Central memory CD4-positive, alpha-beta T cell (primary cell): ENCODE measurements around the gene GUCY1B1.
"Not testable (repeated sequence)": the region's sequence is repeated elsewhere in the genome, so short reads cannot be mapped to it uniquely, and the experiment has no call there.

ENCODE experiments used
- DNase-seq: peaks from one replicate; pipeline ENCODE4 v3.0.0; 2022

Gene GUCY1B1

DNA sequence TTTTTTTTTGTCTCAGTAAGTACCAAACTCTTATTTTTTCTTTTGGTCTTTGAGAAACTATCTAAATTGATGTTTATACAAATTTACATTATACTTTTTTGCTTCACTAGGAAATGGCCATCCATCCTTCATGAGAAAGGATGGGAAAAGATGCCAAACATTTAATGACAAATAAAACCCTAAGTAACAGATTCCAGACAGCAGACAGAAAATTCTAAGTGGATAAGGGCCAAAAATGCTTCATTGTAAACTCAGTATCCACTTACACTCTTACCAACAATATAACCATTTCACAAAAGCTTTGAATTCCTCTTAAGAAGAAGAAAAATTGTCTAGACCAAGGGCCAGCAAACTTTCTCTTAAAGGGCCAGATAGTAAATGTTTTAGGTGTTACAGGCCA is 3.5 kb downstream of the GUCY1B1 start:
- DNase-seq: no peak

DNA sequence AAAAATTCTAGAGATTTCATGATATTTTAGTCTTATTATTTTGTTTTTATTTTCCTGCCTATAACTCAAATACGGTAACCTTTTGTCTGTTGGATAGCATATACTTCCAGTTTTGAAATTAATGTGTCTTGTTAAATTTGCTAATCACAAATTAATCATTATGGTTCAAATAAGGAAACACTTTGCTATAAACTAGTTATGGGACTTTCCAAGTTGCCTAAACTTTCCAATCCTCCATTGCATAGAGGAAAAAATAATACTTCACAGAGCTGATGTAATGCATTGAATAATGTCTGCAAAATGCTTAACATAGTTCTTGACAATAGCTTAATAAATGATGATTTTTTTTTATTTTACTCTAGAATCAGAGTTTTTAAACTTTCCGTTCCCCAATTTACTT is 4.7 kb downstream of the GUCY1B1 start:
- no peak for DNase-seq

DNA sequence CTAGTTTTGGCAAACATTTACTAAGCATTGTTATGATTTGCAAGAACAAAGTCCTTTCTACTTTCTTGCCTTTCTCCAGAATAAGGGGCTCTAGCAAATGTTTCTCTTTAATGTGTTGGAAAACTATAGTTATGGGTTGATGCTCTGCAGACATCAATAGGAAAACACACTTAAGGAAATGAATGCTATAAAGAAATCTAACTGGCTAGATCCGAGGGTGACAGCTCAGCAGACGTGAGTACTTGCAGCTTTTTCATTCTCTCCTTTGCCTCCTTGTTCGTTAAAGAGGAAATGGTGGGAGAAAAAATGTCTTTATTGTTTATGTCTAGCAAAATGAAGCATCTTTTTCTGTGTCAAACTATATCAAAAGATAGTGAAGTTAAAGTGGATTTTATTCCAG is 6.3 kb downstream of the GUCY1B1 start:
- no peak for DNase-seq

DNA sequence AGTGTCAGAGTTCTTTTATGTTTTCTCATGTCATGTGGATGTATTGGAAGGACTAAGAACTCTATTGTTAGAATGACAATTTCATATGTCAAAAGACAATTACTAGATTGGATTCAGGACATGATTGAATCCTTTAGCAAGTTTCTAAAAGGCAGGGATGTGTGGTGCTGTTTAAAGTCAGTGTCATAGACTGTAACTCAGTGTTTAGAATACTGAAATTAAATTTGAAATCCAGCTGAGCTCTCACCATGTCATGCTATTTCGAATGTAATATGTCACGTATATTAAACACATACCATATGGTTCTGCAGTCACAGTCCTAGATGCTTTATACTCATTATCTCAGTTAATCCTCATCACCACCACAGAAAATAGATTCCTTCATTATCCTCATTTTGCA is 7.8 kb downstream of the GUCY1B1 start:
- no peak for DNase-seq

DNA sequence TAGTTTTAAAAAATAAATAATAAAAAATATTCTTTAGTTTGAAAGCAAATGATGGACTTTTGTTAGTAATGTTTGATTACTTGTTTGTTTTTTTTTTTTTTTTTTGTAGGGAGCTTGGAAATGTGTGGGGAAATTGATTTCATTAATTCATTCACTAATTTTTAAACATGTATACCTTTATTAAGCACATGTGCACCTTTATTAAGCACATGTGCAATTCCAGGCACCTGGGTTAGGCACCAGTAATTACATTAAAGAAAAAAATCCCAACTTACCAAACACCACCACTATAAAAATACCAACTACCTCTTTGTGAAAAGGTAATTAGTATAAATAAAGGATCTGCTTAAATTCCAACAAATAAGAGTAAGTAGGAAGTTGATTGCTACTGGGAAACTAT is 9.5 kb downstream of the GUCY1B1 start:
- DNase-seq: no peak

DNA sequence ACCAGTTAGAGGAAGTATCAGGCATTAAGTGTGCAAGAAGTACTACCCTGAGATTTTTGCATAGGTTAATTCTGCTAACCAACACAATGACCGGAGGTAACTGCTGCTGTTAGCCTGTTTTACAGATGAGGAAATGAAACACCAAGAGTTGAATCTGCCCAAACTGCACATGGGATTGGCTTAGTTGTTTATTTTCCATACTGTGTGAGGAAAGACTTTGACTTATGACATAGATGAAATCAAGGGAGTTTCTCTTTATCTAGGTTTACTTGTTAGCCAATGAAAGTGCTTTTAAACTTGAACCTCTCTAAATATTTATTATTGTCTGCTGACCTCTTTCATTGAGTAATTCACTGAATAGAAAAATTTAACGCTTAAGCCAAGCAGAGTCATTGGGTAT is 10.3 kb downstream of the GUCY1B1 start:
- no peak for DNase-seq

DNA sequence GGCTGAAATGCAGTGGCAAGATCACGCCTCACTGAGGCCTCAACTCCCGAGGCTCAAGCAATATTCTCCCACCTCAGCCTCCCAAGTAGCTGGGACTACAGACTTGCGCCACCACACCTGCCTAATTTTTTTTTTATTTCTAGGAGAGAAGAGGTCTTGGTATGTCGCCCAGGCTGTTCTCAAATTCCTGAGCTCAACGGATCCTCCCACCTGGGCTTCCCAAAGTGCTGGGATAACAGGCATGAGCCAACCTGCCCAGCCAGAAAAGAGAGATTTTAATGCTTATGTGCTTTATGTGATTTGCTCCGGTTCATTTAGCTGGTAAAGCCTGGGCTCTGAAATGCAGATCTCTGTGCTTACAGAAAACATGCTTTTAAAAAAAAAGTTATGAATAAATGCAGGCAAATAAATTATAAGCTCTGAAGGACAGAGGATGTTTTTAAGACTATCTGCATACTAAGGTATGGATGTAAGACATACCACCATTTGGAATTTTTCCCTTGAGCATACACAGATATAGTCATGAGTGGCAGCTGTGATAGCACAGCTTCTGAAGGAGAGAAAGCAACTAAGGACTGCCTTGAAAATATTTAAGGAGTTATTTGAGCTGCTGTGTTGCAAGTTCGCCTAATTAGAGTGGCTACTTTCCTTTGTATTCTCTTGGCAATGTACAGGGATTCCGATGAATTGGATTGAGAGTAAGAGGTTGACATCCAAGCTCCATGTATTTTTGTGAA is 13.8 kb downstream of the GUCY1B1 start:
- no peak for DNase-seq

DNA sequence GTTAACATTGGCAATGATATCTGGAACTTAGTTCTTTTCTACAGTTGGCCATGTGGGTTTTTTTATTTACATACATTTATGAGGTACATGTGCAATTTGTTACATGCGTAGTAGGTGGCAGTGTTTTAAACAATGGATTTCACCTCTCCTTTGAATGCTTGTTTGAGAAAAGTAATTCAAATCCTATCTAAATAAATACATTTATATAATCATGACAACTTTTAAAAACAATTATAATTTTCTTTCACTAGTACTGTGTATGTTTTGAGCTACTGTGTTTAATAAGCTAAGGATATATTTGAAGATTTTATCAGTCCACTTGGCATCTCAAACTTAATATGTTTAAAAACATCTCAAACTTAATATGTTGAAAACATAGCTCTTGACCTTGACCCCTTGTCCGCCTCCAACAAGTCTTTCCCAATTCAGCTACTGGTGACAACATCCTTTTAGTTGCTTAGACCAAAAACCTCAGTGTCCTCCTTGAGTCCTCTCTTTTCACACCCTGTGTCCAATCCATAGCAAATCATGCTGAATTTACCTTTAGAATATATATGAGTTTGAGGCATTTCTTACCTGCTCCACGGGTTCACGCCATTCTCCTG is 14.5 kb downstream of the GUCY1B1 start:
- DNase-seq: no peak

DNA sequence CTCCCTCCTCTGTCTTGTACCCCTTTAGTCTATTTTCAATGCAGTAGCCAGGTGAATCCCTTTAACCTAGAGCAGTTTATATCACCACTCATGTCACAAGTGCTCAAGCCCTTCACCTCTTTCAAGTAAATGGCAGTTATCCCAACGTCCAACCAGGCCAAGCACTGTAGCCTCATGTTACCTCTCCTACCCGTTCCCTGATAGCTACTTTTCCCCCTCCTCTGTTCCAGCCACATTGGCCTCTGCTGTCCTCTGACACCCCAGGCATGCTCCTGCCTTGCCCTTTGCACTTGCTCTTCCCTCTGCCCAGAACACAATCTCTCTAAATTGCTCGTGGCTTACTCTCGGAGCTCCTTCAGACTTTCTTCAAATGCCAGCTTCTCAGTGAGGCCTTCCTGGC is 15.2 kb downstream of the GUCY1B1 start:
- no peak for DNase-seq

DNA sequence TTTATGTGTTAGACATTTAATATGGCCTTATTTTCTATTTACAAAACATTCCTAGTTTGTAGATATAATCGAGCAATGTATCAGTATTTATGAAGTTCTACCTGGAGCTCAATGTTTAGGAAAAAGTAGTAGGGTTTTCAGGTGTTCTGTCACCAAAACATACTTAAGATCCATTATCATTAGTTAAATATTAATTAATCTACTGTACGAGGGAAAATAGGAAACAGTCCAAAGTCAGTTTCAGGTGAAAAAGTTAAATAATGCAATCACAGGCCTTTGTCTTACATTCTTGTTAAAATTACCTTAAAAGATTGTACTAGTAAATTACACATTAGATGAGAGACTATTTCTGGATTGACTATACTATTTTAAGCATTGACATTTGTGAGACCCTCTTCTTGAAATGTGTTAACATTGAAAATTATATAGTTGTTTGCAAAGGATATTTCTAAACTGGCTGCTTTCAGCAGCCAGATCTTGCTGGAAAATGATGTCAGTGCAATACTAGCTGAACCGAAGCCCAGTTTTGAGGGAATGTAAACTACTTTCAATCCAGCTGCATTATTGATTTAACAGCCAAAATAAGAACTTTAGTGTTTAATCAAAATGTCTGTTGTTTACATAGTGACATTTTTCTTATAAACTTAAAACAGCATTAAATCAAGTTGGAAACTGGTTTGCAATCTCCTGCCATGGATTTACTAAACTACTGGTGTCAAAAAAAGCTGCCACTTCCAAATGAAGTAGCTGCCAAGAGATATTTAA is 19.3 kb downstream of the GUCY1B1 start:
- DNase-seq: no peak

DNA sequence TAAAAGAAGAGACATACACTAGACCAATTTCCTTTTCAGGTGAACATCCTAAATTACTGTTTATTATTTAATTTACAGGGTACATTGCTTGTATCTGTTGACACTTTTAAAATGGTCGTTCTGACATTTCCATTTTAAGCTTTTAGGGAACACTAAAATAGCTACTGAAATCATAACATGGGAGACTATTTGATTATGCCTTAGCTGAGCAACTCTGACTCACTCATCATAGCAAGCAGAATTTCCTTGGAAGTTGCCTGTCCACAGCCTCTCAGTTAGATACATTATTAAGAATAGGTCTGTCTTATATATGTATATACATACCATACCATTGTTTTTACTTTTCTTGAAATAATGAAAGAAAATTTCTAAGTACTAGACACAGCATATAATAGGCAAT is 22.0 kb downstream of the GUCY1B1 start:
- no peak for DNase-seq

DNA sequence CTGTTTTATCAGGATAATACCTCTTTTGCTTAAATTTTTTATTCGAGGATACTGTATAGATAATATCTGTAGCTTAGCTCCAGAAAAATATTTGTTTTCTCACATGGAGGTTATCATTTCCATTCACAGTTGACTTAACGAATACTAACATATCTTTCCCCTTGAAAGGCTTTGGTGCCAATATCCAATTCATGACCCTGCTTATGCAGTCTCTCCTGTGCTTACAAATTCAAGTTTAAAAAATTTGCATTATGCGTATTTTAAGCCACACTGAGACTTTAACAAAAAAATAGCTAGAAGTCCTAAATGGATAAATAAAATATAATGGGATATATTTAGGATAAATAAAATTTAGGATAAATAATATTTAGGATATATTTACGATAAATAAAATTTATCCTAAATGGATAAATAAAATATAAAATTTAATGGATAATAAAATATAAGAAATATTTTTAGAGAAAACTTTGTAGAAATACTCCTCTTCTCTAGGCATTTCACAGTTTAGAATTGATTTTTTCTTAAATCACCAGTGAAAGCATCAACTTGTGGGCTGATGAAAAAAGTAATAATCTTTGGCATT is 22.5 kb downstream of the GUCY1B1 start:
- DNase-seq: no peak

DNA sequence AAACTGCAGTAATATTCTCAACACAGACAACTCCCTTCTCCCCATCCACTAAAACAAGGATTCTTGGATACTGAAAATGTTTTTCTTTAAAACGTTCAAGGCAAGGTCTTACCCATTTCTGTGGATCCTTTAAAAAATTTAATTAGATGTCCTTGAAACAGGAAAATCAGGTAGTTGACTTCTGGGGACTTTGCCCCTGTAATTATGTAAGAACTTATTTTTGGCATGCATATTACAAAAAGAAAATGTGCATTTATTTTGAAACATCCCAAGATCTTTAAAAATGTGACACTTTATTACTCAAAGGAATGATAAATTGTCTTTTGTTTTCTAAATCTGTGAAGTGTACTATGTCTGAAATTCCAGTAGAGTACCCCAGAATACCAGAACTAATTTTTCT is 25.8 kb downstream of the GUCY1B1 start:
- DNase-seq: no peak

DNA sequence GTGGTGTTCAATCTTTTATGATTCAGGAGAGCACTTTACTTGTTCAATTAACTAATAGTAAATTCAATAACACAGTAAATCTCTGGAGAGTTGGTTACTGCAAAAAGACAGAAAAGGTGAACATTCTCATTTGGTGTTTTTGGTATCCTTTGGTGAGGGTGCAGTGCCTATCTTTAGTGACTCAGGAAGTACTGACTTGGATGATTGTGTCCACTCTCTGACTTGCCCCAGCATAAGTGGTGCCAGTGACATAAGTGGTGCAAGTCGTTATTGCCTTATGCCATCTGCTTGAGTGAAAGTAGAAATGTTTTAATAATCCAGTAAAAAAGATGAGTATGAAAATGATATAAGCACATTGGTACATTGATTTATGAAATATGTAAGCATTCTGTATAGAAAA is 27.0 kb downstream of the GUCY1B1 start:
- no peak for DNase-seq

DNA sequence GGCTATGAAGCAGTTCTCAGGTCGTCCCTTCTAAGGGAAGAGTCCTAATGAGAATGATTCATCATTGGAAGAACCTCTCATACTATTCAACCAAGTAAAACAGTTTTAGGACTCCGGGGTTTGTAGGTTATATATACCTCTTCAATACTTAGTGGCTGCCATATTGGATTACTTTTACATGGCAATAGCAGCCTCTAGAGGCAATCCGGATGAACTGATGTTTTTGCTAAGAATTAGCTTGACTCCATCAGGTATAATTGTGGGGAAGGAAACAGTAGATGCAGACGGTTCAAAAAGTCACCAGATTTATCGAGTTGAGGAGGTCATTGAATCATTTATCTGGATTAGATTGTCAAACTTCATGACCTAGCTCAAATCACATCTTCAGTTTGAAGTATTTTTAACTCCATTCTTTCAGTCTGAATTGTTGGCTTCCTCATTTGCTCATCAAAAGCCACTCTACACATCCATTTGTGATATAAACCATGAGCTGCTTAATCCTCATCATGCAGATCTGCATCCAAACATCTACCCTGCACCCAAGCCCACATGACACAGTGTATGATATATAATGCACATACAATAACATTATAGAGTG is 28.4 kb downstream of the GUCY1B1 start:
- no peak for DNase-seq

DNA sequence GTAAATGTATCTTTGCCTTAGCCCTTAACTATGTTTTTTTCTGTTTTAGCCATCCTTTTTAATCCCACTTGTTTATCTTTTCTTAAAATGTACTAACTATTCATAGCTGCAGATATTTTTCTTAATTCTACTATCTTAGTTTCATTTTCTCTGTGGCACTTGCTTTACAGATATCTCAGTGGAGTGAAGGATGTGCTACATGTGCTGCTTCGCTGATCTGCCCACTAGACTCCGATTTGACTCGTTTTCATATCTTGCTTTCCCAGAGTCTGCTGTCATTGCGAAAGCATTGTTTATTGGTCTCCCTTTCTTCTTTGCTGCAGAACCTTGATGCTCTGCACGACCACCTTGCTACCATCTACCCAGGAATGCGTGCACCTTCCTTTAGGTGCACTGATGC is 30.6 kb downstream of the GUCY1B1 start:
- no peak for DNase-seq

DNA sequence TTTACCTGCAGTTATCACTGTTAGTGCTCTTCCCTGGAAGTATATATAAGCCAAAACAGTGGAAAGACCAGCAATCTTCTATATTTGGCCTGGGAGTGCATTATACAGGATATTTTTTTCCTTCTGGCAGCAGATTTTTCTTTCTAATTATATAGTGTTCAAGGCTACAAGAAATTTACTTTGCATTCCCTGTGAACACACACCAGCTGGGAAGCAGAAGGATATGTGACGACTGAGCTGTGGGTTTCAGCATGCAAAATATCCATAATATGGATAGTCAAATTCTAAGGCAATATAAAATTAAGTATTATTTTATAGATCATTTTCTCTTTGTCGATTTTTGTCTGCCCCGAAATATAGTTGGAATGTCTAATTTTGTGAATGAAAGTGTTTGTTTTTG is 31.2 kb downstream of the GUCY1B1 start:
- DNase-seq: no peak

DNA sequence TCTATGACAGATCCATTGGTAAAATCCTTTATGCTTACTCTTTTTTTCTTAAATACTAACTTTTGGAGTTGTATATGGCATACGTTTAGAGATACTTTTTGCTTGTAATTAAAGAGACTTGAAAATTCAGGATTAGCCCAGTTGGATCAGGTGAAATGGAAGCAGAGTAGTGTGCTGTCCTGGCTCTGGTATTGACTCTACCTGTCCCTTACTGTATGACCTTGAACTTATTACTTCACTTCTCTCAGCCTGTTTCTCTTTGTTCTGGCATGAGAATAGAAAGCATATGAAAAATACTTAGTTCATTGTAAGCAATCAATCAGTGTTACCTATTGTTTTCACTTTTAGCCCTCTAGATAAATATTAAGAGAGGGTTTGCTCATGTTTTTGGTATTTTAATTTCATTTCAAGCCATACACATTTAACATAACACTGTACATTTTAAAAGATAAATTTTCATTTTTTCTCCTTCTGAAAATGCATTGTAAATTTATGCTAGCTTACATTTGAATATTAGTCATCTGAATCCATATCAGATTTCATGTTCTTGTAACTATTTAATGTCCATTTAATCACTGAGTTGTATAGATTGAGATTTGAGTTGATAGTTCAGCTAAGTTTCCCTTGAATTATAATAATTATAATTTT is 35.9 kb downstream of the GUCY1B1 start:
- no peak for DNase-seq

DNA sequence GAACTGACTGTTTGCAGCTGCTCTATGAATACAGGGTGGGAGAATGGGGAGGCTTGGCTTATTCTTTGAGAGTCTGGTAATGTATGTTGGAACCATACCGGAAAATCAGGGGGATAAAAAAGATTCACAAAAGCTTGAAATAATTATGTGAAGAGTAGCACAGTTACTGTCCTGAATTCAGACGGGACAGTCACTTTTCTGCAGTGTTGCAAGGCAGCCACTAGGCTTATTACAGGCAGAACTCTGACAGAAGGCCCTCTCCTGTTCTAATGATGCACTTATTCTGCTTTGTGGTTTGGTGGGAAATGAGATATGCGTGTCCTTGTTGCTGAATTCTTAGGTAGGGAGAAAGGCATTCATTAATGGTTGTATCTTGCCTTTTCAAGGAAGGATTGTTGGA is 37.2 kb downstream of the GUCY1B1 start:
- no peak for DNase-seq

DNA sequence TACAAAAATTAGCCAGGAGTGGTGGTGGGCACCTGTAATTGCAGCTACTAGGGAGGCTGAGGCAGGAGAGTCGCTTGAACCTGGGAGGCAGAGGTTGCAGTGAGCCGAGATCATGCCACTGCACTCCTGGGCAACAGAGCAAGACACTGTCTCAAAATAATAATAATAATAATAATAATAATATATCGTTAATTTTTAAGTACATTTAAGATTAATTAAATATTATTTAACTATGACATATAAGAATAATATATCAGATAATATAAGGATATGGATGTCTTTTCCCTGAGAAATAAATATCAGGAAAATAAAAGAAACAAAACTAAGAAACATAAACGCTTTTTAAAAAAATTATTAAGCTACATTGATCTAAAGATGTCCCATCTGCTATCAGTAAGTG is 38.8 kb downstream of the GUCY1B1 start:
- DNase-seq: not testable (repeated sequence)

DNA sequence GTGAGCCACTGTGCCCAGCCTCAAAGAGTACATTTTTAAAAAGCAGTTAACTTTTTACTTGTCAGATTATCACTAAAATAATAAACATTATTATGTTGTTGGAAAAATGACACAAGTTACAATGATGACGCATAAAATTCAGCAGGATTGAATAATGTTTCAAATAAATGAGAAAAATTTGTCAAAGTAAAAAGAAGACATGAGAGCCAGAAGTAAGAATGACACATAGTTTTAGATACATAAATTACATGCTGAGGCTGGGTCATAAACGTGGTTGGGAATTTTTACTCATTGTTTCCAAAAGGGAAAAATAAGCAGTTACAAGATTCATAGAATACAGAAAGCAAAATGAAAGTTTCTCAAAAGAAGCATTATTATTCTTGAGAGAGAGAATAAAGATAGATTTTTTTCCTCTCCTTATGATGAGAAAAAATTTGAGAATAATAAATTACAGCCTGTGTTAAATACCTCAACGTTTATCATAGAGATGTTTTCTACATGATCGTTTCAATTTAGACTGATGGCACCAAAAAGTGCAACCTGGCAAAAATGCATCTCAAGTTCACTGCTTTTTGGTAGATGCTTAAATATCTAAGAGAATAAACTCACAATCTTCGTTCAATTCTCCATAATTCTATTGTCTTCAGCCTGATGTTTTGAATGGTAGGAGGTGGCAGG is 40.4 kb downstream of the GUCY1B1 start:
- no peak for DNase-seq

DNA sequence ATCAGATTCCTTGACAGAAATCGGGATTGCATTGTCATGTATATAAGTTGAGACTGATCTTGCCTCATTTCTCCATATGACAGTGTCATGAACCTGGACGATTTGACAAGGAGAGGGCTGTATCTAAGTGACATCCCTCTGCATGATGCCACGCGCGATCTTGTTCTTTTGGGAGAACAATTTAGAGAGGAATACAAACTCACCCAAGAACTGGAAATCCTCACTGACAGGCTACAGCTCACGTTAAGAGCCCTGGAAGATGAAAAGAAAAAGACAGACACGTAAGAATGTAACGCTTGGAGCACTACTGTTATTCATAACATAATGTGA is 40.9 kb downstream of the GUCY1B1 start:
- DNase-seq: no peak
